ENCODE measurements around the gene BTNL3. TPM values are rescaled to one million over a fixed set of nuclear protein-coding genes. Genes with fewer than 3 reads are reported as not detected.
A peak's percentile ranks its signal among the peaks of the same experiment; 100 is the strongest.

The BTNL3 gene
- total RNA-seq (2021) = not detected in 2 replicates
- not detected for Bru-seq, nascent RNA
- BruChase-seq, experiment 1, labeled RNA remaining after a 2-hour chase = not detected
- BruChase-seq, experiment 2, labeled RNA remaining after a 6-hour chase = percentile 5 among the genes with signal in this experiment
- long read RNA-seq = 0 reads

- no peaks in the 10 kb centered on the region for H3K9me2 ChIP-seq (ENCODE audit: insufficient read depth)
- TF ChIP-seq CTCF (conservative IDR thresholded peaks at IDR 0.05) (no peak), EZH2 (IDR thresholded peaks at IDR 0.05; ENCODE audit: low read depth) (no peak)
- no peaks in the 10 kb centered on the region for H3K27me3 ChIP-seq (ENCODE audit: insufficient read depth, low read depth)
- H3K27ac ChIP-seq = no peak within 1 kb of the TSS
- no peaks in the 10 kb centered on the region for H4K20me1 ChIP-seq (ENCODE audit: insufficient read depth)
- H3K4me1 ChIP-seq (replicated peaks; ENCODE audit: insufficient read depth) = no peaks in the 10 kb centered on the region
- H2AFZ ChIP-seq = no peak within 1 kb of the TSS
- no peaks in the 10 kb centered on the region for H3K36me3 ChIP-seq (ENCODE audit: low read depth)
- ChIA-PET POLR2A (ENCODE audit: unreplicated experiment) (no interaction called here), CTCF (no interaction called here)
- H3F3A ChIP-seq (ENCODE audit: insufficient read depth, low read depth) = no peaks in the 10 kb centered on the region
- BruUV-seq (replicated peaks) = no TSS peak
- no peak within 1 kb of the TSS for H3K4me2 ChIP-seq
- no peak for DNase-seq
- H3K79me2 ChIP-seq (ENCODE audit: low read depth) = no peaks in the 10 kb centered on the region
- no peak within 1 kb of the TSS for H3K4me3 ChIP-seq
- no peaks in the 10 kb centered on the region for H3K9me3 ChIP-seq (ENCODE audit: insufficient read depth, low read depth)
- intact Hi-C loops (cut with micrococcal nuclease; ENCODE audit: unreplicated experiment) = no loop called here
Observed at GRCh38 chr5:180988592-180988991, at the start of gene BTNL3. Gene BTNL3, plus strand, starts transcription at chr5:180988846. Its CDS starts 183 bp downstream, at chr5:180989029.

GRCh38 chr5:180950291-180950949 is 38.2 kb upstream of the BTNL3 start:
- Histone ChIP-seq H3K4me1 (replicated peaks; ENCODE audit: insufficient read depth) (no peaks in the 10 kb centered on the region), H3K27me3 (ENCODE audit: insufficient read depth, low read depth) (peaks cover 16% of the 10 kb centered on the region), H2AFZ (no peak overlapping the region), H3K36me3 (ENCODE audit: low read depth) (no peaks in the 10 kb centered on the region), H3F3A (ENCODE audit: insufficient read depth, low read depth) (no peaks in the 10 kb centered on the region), H3K79me2 (ENCODE audit: low read depth) (no peaks in the 10 kb centered on the region), H3K9me3 (ENCODE audit: insufficient read depth, low read depth) (no peaks in the 10 kb centered on the region), H3K27ac (no peak overlapping the region), H3K9me2 (ENCODE audit: insufficient read depth) (no peaks in the 10 kb centered on the region), H3K4me3 (no peak overlapping the region), H4K20me1 (ENCODE audit: insufficient read depth) (no peaks in the 10 kb centered on the region), H3K4me2 (no peak overlapping the region)
- no peak for DNase-seq
- BruUV-seq (replicated peaks) = no TSS peak
- ChIA-PET POLR2A (ENCODE audit: unreplicated experiment) (no interaction called here), CTCF (no interaction called here)
- no peak for TF ChIP-seq EZH2 (IDR thresholded peaks at IDR 0.05; ENCODE audit: low read depth)
- TF ChIP-seq CTCF (conservative IDR thresholded peaks at IDR 0.05) = no peak
- intact Hi-C loops (cut with micrococcal nuclease; ENCODE audit: unreplicated experiment) = no loop called here

DNA sequence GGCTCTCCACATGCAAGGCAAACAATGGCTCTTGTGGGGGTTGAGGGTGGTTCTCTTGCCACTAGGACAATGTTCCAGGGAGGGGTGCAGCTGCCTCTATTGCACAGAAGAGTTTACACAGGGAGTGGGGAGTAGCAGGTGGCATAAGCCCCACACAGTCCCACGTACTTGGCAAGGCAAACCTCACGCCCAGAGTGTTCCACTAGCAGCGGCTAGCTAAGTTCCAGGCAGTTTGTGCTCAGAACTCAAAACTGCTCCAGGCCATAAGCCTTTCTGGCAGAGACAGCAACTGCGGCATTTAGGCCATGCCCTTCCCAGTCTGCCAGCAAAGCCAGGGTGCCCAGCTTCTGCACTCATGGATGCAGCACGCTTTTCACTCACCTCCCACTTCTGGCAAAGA is 29.0 kb upstream of the BTNL3 start:
- no peaks in the 10 kb centered on the region for H3F3A ChIP-seq (ENCODE audit: insufficient read depth, low read depth)
- intact Hi-C loops (cut with micrococcal nuclease; ENCODE audit: unreplicated experiment) = no loop called here
- no peaks in the 10 kb centered on the region for H3K36me3 ChIP-seq (ENCODE audit: low read depth)
- no peaks in the 10 kb centered on the region for H3K4me1 ChIP-seq (replicated peaks; ENCODE audit: insufficient read depth)
- no peak overlapping the region for H3K4me2 ChIP-seq
- no peak for DNase-seq
- H4K20me1 ChIP-seq (ENCODE audit: insufficient read depth) = no peaks in the 10 kb centered on the region
- H3K27me3 ChIP-seq (ENCODE audit: insufficient read depth, low read depth) = no peaks in the 10 kb centered on the region
- no peaks in the 10 kb centered on the region for H3K9me2 ChIP-seq (ENCODE audit: insufficient read depth)
- H3K9me3 ChIP-seq (ENCODE audit: insufficient read depth, low read depth) = no peaks in the 10 kb centered on the region
- POLR2A ChIA-PET (ENCODE audit: unreplicated experiment) = no interaction called here
- TF ChIP-seq EZH2 (IDR thresholded peaks at IDR 0.05; ENCODE audit: low read depth) = no peak
- no peak for TF ChIP-seq CTCF (conservative IDR thresholded peaks at IDR 0.05)
- H3K27ac ChIP-seq = no peak overlapping the region
- CTCF ChIA-PET = no interaction called here
- H3K79me2 ChIP-seq (ENCODE audit: low read depth) = no peaks in the 10 kb centered on the region
- BruUV-seq (replicated peaks) = no TSS peak
- H2AFZ ChIP-seq = no peak overlapping the region
- H3K4me3 ChIP-seq = no peak overlapping the region
